Activated T-helper 2 cell treated with anti-CD3 and anti-CD28 coated beads, Interferon-gamma antibody, Interleukin-2, Interleukin-4, amounts not matched to agents 10 μg/mL and 5 μg/mL and 100 μg/mL, durations not matched to agents 14 hours and 24 hours and 36 hours (primary cell): Measurements from ENCODE around the gene FLRT1. TPM values are rescaled to one million over a fixed set of nuclear protein-coding genes. Genes with fewer than 3 reads are reported as not detected.

Experiments
- DNase-seq: peaks from one replicate; pipeline ENCODE4 v3.0.0; 2021; ENCODE audit warnings: low spot score
- H3K27ac Mint-ChIP-seq: one replicate; pipeline ENCODE4 v1.8.0; 2021; ENCODE audit warnings: mixed read lengths
- H3K27me3 Mint-ChIP-seq: one replicate; pipeline ENCODE4 v1.8.0; 2021; ENCODE audit warnings: low read depth, mixed read lengths
- H3K36me3 Mint-ChIP-seq: one replicate; pipeline ENCODE4 v1.8.0; 2021; ENCODE audit warnings: low read depth, mixed read lengths
- H3K4me1 Mint-ChIP-seq: one replicate; pipeline ENCODE4 v1.8.0; 2021; ENCODE audit warnings: low read depth, mixed read lengths
- H3K4me3 Mint-ChIP-seq: one replicate; pipeline ENCODE4 v1.8.0; 2021; ENCODE audit warnings: low read depth, mild to moderate bottlenecking, moderate library complexity, mixed read lengths
- H3K9me3 Mint-ChIP-seq: one replicate; pipeline ENCODE4 v1.8.0; 2021; ENCODE audit warnings: mixed read lengths
- intact Hi-C: fragments of 100-400 bp; cut with micrococcal nuclease; formaldehyde crosslinking; loops from one replicate; pipeline ENCODE4 v1.15.1; 2023
- total RNA-seq: library from RNA; stranded (reverse); gene quantifications from 2 replicates; pipeline ENCODE4 v1.2.3, GENCODE V29; 2022

FLRT1 gene
- total RNA-seq, 1 donor from 2014 or later, result not detected

DNA sequence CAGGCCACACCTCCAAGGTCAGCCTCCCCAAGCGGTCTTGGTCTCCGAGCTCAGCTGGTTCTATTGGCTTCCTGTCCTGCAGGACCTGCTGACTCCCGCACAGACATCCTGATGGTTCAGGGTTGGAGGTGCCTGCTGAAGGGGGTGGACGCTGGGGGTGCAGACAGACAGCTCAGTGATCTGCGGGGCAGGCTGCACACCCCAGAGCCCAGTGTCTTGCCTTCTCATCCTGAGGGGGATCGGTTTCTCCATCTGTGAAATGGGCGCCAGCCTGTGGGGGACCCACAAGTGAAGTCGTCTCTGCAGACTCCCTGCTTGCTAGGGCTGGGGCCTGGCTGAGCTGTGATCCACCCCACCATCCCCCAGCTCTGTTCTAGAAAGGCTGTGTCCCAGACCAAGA, 13.8 kb downstream of the FLRT1 start:
- Mint-ChIP-seq H3K4me1 (no peaks in the 10 kb centered on the region), H3K4me3 (no peak overlapping the region), H3K27me3 (no peaks in the 10 kb centered on the region), H3K36me3 (no peaks in the 10 kb centered on the region), H3K27ac (no peak overlapping the region), H3K9me3 (no peaks in the 10 kb centered on the region)
- DNase-seq, result no peak
- intact Hi-C loops, result no loop called here

DNA sequence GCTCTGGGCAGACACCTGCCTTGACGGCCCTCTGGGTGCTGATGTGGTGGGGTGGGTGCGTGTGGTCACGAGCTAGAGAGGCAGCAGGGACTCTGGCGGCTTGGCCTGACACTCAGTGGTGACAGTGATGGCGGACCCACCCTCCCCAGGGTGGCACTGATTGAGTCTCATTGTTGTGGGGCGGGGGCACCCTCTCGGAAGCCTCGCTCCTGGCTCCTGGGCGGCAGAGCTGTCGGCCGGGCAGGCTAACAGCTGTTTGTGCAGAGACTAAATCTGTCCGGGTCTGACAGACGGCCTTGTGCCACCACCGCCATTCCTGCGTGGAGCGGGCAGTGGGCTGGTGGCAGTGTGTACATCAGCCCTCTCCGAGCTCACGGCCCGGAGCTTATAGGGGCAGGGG, 15.6 kb downstream of the FLRT1 start:
- Mint-ChIP-seq H3K27me3 (no peaks in the 10 kb centered on the region), H3K9me3 (no peaks in the 10 kb centered on the region), H3K36me3 (no peaks in the 10 kb centered on the region), H3K4me3 (no peak overlapping the region), H3K27ac (no peak overlapping the region), H3K4me1 (no peaks in the 10 kb centered on the region)
- intact Hi-C loops, result no loop called here
- DNase-seq, result no peak

DNA sequence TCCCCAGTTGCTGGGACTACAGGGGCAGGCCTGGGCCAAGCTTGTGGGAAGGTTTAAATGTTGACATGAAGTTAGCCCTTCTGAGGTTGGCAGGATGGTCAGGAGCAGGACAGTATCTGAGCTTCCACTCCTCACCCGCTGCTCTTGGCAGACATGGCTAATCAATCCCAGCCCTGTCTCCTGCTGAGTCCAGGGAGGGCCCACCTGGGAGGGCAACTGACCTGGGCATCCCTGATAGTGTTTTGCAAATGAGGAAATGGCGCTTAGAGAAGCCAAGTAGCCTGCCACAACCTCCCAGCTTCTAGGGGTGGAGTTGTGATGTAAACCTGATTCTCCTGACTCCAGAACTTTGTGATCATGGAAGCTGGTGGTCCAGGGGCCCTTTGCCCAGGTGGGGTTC, 16.7 kb downstream of the FLRT1 start:
- intact Hi-C loops, result no loop called here
- no peaks in the 10 kb centered on the region for H3K27me3 Mint-ChIP-seq

DNA sequence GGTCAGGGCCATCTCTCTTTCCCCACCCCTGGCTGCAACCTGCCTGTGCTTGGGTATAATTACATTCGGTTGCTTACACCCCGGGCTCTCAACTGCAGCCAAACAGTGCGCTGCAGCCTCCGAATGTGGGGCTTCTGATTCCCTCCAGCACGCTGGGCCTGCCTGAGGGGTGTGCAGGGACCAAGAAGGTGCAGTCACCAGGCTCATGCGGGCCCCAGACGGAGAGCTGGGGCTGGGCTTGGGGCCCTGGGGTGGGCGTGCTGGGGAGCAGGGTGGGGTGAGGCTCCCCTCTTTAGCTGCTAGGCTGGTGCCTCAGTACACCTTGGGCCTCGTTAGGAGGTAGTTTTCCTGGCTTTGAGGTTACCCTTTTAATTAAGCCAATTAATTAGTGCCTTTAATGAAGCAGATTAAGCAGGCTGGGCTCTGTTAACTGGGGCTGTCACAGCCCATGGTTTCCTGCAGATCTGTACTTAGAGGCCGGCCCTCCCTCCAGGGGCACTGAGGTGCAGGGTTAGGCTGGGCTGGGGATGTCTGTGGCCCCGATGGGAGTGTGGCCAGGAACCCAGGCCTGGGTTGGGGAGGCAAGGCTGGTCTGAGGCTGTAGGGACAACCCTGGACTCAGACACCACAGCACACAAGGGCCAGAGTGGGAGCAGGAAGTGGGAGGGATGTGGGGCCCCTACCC, 17.3 kb downstream of the FLRT1 start:
- Mint-ChIP-seq H3K4me3 (no peak overlapping the region), H3K27me3 (no peaks in the 10 kb centered on the region), H3K4me1 (no peaks in the 10 kb centered on the region), H3K27ac (no peak overlapping the region), H3K9me3 (no peaks in the 10 kb centered on the region), H3K36me3 (no peaks in the 10 kb centered on the region)
- intact Hi-C loops, result no loop called here
- no peak for DNase-seq

More for the DNA sequence above, 16.7 kb downstream of the FLRT1 start:
- Mint-ChIP-seq H3K36me3 (no peaks in the 10 kb centered on the region), H3K4me1 (no peaks in the 10 kb centered on the region), H3K4me3 (no peak overlapping the region), H3K27ac (no peak overlapping the region), H3K9me3 (no peaks in the 10 kb centered on the region)
- DNase-seq, result no peak

DNA sequence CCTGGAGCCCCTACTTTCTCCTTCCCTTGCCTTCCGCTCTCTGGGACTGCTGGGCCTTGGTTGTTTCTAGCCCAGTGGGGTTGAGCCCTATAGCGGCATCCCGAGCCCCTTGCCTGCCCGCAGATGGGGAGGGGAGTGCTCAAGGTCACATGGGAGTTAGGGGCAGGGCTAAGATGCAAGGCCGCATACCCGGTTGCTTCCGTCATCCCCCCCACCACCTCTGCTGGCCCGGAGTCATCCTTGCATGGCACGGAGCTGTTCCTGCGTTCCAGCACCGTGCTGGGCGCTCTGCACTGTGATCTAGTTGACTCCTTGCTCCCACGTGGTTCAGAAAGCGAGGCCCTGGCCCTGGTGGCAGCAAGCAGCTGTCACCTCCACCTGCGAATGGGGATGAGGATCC, 18.0 kb downstream of the FLRT1 start:
- no peaks in the 10 kb centered on the region for H3K4me1 Mint-ChIP-seq
- H3K36me3 Mint-ChIP-seq, result no peaks in the 10 kb centered on the region
- H3K9me3 Mint-ChIP-seq, result no peaks in the 10 kb centered on the region
- no peak for DNase-seq
- H3K4me3 Mint-ChIP-seq, result no peak overlapping the region
- H3K27me3 Mint-ChIP-seq, result no peaks in the 10 kb centered on the region
- intact Hi-C loops, result no loop called here
- no peak overlapping the region for H3K27ac Mint-ChIP-seq

DNA sequence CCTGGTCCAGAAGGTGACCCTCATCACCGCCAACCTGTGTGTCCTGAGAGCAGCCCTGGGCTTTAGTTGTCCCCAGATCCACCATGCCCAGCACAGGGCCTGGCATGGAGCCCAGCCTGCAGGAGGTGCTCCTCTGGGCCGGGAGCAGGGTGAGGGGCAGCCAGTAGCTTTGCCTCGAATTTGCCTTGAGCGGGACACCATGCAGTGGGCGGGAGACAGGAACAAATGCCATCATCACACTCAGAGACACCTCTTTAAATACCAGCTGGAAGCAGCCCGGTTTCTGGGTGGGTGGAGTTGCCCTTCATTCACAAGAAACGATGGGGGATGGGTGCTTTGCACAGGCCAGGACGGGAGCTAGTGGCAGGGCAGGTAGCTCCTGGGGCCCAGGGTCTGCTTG, 19.3 kb downstream of the FLRT1 start:
- no peaks in the 10 kb centered on the region for H3K36me3 Mint-ChIP-seq
- no peaks in the 10 kb centered on the region for H3K4me1 Mint-ChIP-seq
- H3K9me3 Mint-ChIP-seq, result no peaks in the 10 kb centered on the region
- no peaks in the 10 kb centered on the region for H3K27me3 Mint-ChIP-seq
- intact Hi-C loops, result no loop called here
- no peak overlapping the region for H3K4me3 Mint-ChIP-seq
- no peak for DNase-seq
- H3K27ac Mint-ChIP-seq, result no peak overlapping the region

DNA sequence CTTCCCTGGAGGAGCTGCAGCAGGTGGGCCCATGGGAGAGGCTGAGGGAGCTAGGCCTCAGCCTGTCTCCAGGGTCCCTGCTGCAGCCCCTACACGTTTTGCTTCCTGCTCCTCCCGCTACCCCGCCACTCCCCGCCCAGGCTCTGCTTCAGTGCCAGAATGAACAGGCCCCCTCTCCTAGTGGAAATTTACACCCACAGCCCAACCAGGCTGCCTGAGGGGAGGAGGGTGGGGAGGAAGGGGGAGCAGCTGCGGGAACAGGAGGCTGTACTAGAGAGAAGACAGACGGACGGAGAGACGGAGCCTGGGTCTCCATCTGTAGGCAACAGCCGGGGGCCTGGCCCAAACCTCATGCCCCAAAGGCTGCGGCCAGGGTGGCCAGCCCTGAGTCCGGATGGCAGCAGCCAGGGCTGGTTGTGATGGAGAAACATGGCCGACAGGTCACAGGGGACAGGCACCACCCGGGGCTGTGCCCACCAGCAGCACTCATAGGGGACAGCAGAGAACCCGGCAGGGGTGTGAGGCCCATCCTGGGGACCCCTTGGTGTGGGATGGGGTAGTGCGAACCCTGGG, 20.6 kb downstream of the FLRT1 start:
- Mint-ChIP-seq H3K36me3 (no peaks in the 10 kb centered on the region), H3K27ac (no peak overlapping the region), H3K4me3 (no peak overlapping the region), H3K4me1 (peaks cover 4% of the 10 kb centered on the region), H3K27me3 (peaks cover 5% of the 10 kb centered on the region), H3K9me3 (no peaks in the 10 kb centered on the region)
- intact Hi-C loops, result no loop called here
- no peak for DNase-seq

DNA sequence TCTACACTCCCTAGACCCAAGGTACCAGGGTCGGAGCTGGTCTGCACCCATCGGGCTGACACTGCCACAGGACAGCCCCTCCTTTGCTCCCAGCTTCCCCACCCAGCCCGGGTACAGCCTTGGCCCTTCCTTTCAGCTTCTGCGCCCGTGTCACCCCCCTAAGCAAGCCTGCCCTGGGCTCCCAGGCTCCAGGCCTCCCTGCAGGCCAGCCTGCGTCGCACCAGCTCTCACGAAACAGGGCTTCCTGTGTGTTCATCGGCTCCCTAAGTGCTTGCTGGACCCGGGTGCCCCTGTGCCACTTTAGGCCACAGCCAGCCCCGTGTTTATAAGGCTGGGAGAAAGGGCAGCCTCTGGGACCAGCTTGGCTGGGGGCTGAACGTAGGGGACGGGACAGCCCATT, 21.1 kb downstream of the FLRT1 start:
- peaks cover 4% of the 10 kb centered on the region for H3K4me1 Mint-ChIP-seq
- no peaks in the 10 kb centered on the region for H3K36me3 Mint-ChIP-seq
- DNase-seq, result no peak
- peaks cover 6% of the 10 kb centered on the region for H3K27me3 Mint-ChIP-seq
- intact Hi-C loops, result no loop called here
- no peak overlapping the region for H3K27ac Mint-ChIP-seq
- H3K4me3 Mint-ChIP-seq, result no peak overlapping the region
- H3K9me3 Mint-ChIP-seq, result no peaks in the 10 kb centered on the region

DNA sequence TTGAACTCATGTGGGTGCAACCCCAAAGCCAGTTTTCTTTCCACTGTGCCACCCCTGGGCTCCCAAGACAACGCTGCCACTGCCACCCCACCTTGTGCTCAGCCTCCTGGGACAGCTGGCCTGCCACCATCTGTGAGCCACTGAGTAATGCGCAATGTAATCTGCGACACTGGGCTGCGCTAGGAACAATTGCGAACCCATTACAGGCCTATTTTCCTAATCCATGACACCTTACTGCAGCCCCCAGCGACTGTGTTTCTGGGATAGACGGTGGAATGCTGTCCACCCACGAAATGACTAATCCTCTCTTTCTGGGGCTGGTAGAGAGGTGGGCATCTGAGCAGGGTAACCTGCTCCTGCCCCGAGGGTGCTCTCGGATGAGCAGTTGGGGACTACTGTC, 22.2 kb downstream of the FLRT1 start:
- Mint-ChIP-seq H3K27me3 (peaks cover 11% of the 10 kb centered on the region), H3K9me3 (no peaks in the 10 kb centered on the region)

DNA sequence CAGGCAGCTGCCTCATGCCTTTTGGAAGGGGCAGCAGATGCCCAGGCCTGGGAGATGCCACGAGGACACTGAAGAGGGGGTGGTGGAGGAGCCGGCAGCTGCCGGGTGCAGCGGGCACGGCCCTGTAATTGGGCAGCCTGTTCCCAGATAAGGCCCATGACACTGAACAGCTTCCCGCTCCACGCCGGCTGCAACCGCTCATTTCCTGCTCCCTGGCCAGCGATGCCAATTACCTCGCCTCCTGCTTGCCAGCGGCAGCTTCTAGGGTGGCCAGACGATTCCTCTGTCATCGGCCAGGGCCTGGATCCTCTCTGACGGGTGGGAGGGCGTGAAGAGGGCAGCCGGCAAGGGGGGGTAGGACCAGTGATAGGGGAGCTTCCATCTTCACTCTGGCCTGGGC, 22.8 kb downstream of the FLRT1 start:
- H3K27ac Mint-ChIP-seq, result no peak overlapping the region
- H3K4me1 Mint-ChIP-seq, result peaks cover 4% of the 10 kb centered on the region
- DNase-seq, result no peak
- no peaks in the 10 kb centered on the region for H3K9me3 Mint-ChIP-seq
- H3K27me3 Mint-ChIP-seq, result peaks cover 14% of the 10 kb centered on the region
- no peak overlapping the region for H3K4me3 Mint-ChIP-seq
- intact Hi-C loops, result no loop called here
- H3K36me3 Mint-ChIP-seq, result no peaks in the 10 kb centered on the region

More for the DNA sequence above, 22.2 kb downstream of the FLRT1 start:
- no peak overlapping the region for H3K4me3 Mint-ChIP-seq
- no peak for DNase-seq
- no peaks in the 10 kb centered on the region for H3K36me3 Mint-ChIP-seq
- H3K27ac Mint-ChIP-seq, result no peak overlapping the region
- intact Hi-C loops, result no loop called here
- peaks cover 4% of the 10 kb centered on the region for H3K4me1 Mint-ChIP-seq

DNA sequence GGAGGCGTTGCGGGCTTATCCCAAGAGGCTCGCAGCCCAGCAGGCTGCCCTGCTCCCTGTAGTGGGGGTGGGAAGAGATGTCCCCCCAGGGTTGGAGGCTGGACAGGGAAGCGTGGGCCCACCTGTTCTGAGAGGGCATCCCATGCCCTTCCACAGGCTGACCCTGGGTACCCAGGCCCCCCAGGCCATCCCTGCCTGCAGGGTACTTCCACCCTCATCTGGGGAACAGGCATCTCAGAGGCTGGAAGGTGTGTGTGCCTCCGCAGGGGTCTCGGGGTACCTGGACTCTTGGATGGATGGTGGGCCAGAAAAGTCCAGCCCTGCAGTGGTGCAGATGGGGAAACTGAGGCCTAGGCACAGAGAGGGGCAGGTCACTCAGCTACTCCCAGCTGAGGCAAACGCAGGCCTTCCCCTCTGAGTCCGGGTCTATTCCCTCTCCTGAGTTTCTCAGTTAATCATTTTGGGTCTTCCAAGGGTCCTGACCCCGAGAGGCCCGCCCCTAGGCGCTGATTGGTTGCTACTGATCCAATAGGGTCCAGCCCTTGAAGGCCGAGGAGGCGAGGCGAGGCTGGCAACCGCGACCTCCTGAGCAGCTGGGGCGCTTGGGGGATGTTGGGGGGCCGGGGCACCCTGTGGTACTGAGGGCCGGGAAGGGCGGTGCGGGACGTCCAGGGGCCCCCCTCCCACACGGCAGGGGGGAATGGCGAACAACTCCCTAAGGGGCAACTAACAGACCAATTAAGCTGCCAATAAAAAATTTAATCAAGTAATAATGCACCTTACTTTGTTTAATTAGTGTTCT, 23.8 kb downstream of the FLRT1 start:
- intact Hi-C loops, result no loop called here
- Mint-ChIP-seq H3K9me3 (no peaks in the 10 kb centered on the region), H3K4me1 (peaks cover 4% of the 10 kb centered on the region), H3K27ac (no peak overlapping the region), H3K4me3 (no peak overlapping the region), H3K27me3 (peaks cover 14% of the 10 kb centered on the region), H3K36me3 (no peaks in the 10 kb centered on the region)
- no peak for DNase-seq

DNA sequence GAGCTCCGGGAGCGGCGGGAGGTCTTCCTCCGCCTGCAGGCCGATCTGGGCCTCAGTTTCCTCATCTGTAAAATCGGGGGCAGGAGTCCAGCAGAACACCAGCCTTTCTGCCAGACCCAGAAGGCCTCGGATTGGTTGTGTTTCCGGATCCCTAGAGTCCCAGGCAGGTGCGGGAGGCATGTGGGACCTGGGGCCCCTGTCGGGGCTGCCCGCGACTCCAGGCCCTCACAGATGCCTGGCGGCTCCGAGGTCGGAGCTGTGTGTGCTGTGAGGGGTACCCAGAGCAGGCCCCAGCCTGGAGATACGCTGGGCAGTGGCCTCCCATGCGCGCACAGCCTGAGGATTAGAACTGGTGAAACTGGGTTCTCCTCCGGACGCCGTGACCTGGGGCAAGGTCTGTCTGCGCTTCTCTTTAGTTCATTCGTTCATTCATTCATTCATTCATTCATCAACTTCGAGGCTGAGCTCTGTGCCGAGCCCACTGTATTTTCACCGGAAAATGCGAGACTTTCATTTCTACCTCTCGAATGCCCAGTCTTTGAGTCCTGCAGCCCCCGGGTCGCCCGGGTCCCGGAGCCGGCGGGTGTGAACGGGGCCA, 24.6 kb downstream of the FLRT1 start:
- H3K27ac Mint-ChIP-seq, result no peak overlapping the region
- H3K9me3 Mint-ChIP-seq, result no peaks in the 10 kb centered on the region
- H3K4me3 Mint-ChIP-seq, result peak overlapping the region; percentile 30
- peaks cover 14% of the 10 kb centered on the region for H3K27me3 Mint-ChIP-seq
- DNase-seq, result no peak
- H3K36me3 Mint-ChIP-seq, result no peaks in the 10 kb centered on the region
- H3K4me1 Mint-ChIP-seq, result peaks cover 4% of the 10 kb centered on the region
- intact Hi-C loops, result no loop called here
